Activated naive CD4-positive, alpha-beta T cell treated with anti-CD3 and anti-CD28 coated beads, Interleukin-2, amount 50 U/mL, for 16 hours (primary cell): ENCODE measurements around the gene DIP2C.
"Not testable (repeated sequence)": the region's sequence is repeated elsewhere in the genome, so short reads cannot be mapped to it uniquely, and the experiment has no call there.

ENCODE experiments used
- DNase-seq: peaks from one replicate; pipeline ENCODE4 v3.0.0-alpha.2; 2020

Gene DIP2C

GRCh38 chr10:338171-339037 lies 351.1 kb downstream of the DIP2C start:
- DNase-seq, result no peak

GRCh38 chr10:336247-336646 lies 353.2 kb downstream of the DIP2C start:
- DNase-seq, result no peak

- no peak for DNase-seq
Observed at GRCh38 chr10:335151-335800, 354.2 kb downstream of the DIP2C start.

DNA sequence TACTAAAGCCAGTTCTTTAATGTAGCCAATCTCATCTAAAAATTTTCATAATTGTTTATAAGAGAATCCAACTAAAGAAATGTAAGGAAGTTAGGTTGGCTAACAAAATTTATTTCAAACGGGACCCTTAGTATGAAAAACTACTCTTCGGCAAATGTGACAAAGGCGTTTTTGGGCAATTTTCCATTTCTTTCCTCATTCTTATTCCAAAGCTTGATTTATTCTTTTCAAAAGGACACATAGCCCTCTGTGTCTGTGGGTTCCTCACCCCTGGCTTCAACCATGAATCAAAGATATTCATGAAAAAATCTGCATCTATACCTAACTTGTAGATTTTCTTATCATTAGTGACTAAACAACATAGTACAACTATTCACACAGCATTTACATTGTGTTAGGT lies 358.3 kb downstream of the DIP2C start:
- no peak for DNase-seq

GRCh38 chr10:329361-330099 lies 359.9 kb downstream of the DIP2C start:
- DNase-seq, result no peak

DNA sequence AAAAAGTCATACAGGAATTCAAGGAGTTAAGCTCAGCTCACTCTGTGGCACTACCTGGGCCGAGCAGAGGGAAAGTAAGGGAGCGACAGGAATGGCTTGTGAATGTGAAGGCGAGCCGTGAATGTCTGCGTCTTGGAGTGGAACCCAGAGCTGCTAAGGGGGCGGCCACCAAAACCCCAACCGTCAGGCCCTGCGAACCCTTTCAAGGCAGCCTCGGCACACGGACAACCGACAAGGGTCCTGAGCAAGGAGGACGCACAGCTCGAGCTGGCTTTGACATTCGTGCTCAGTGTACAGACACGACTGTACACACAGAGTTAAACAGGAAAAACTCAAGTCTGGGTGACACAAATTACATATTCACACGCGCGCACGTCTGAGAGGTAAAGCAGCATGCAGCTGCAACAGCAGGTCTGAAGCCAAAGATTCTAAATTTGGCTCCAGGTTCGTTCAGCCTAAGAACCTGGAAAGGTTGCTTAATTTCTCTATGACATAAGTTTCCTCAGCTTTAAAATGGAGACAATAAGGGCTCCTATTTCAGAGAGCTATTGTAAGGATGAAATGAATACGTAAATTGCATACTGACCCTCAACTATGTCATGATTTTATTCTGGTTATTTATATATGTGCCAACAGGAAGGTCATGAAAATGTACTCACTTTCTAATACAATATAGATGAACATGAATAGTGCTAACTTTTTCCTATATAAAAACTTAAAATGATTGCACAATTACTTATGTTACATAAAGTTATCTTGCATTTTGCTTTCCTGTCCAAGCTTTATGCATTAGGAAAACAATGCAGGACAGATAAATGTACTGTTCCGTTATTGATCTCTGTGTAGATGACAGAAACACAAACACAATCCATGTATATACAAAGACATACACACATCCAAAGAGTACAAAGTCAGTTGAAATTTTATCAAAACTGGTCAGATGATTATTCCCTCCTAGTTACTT lies 361.3 kb downstream of the DIP2C start:
- no peak for DNase-seq

DNA sequence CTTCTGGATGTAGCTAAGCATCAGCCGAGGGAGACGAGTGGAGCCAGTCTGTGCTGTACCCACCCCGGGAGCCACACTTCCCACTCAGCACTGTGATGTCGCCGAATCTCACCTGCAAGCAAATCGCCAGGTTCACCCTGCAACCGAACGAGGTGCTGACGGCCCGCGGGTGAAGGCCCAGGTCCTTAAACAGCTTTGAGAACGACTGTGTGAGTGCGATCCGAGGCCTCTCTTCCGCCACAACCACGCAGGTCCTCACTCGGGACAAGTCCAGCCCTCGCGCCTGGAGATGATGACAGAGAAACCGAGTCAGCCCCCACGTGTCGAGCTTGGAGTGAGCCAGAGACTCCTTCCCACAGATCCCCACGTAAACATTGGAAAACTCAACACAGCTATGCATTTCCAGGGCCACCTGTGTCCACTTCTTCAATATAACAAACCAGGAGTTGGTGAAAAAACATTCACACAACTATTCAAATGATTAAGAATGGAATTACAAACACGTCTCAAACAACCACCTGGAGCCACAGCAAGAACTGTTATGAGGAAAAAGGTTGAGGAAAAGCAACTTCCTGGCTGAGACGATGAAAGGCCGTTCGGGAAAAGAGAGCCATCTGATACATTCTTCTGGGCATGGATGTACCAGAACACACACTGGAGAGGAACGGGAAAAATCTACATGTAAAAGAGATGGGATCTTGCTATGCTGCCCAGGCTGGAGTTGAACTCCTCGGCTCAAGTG lies 362.4 kb downstream of the DIP2C start:
- DNase-seq, result no peak

GRCh38 chr10:326350-326749 lies 363.1 kb downstream of the DIP2C start:
- DNase-seq, result no peak

- no peak for DNase-seq
Observed at GRCh38 chr10:325282-325681, 364.2 kb downstream of the DIP2C start.

- no peak for DNase-seq
Observed at GRCh38 chr10:324593-324992, 364.9 kb downstream of the DIP2C start.

DNA sequence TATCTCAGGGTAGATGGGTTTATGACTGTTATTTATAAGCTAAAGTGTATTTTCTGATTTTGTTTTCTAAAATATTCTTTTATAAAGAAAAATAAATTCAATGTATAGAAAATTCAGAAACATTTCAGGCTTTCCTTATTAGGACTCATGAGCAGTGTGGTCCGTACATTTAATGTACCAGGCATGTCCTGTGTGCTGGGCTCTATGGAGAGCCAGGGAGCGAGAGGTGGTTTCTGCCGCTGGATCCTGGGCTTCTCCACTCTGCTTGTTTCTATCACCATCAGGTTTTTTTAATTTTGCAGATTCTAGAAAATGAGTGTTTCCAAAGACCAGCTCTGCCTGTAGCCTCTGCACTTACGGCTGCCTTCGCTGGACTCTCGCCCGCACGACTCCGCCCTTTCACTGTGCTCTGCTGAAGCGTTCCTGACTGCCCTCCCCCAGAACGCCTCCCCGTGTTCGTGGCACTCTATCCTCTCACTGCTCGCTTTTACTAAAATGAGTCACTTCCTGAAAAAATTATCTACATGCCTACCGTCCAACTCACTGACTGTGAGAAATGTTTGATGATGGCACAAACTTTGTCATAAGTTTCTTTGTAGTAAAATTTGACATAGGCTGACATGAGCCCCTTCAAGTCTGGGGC lies 365.7 kb downstream of the DIP2C start:
- no peak for DNase-seq

GRCh38 chr10:323046-323445 lies 366.4 kb downstream of the DIP2C start:
- not testable (repeated sequence) for DNase-seq

GRCh38 chr10:320771-321170 lies 368.7 kb downstream of the DIP2C start:
- no peak for DNase-seq

GRCh38 chr10:317926-318325 lies 371.5 kb downstream of the DIP2C start:
- DNase-seq, result no peak

DNA sequence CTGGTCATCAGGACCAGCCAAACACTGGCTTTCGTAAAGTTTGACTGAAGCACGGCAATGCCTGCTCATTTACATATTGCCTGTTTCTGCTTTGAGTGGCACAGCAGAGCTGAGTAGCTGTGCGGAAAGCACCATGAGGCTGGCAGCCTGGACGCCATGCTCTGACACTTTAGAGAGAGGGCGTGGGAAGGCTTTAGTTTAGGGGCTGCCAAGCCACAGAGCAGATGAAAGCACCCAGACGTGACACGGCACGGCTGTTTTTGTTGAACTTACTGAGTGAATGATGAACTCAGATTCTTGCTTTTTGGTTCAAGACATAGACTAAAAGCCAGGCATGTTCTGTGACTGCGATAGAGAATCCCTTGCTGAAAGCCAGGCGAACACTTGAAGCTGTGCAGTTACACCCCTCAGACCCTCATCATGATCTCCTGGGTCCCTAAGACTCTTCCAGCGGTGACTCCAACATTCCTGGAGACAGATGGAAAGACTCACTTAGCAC lies 372.1 kb downstream of the DIP2C start:
- DNase-seq, result peak; percentile 25

DNA sequence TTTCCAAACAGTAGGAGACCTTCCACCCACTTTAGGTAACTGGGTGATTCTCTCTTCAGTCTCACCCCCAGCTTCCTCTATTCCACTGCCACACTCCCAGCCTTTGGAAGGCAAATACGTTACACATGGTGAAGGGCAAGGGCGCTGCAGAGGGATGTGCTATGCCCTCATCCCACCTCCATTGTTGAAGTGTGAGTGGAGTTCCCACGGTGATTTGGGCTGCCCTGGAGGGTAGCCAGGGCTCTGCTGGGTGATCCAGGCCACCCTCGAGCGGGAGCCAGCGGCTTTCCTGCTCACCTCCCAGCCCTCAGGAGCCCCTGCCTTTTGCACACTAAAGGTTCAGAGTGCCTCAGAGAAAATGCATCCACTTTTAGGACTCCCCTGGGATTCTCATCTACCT lies 373.1 kb downstream of the DIP2C start:
- no peak for DNase-seq

- DNase-seq, result no peak
Observed at GRCh38 chr10:314871-315270, 374.6 kb downstream of the DIP2C start.

DNA sequence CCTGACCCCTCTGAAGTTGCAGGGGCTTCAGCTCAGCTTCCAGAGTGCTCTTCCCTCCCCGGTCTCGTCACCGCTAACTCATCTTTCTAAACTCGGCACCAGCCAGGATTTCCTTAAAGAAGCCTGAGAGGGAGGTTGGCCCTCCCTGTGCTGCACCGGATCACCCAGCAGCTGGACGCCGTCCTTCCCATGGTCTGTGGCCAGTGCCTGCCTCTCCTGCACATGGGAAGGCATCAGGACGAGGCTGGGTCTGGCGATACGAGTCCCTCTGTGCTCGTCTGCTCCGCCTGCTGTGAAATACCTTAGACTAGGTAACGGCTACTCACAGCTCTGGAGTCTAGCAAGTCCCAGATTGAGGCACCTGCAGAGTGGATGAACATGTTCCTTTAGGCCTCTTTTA lies 375.1 kb downstream of the DIP2C start:
- DNase-seq, result no peak

DNA sequence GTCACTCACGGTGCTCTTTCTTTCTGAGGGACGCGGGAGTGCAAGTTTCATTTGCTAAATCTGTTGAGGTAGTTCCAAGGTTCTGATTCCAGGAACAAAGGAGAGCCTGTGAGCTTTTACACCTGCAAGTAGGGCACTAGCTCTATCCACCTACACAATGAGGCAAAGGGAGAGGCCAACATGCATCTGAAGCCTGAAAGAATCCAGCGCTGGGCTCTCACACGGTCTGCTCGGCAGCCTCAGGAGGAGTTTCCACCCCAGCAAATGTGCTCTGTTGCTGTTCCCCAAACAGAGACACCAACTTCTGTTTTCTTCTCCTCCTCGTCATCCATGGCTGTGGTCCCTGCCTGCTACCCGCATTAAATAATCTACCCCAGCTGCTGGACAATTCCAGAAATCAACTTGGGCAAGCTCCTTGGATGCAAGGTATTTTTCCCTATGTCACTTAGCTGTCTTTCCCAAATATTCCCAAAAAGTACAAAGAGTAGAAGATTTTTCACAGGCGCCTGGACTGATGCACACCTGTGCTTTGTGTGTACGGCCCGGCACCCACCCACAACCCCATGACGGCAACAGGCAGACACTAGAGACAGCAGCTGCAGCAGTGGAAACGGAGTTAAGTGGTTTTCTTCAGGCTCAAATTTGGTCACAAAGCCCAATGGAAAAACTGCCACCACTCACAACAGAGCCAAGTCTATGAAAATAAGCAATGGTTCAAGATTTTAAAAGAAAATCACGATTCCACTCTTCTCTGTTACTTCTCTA lies 377.4 kb downstream of the DIP2C start:
- no peak for DNase-seq

DNA sequence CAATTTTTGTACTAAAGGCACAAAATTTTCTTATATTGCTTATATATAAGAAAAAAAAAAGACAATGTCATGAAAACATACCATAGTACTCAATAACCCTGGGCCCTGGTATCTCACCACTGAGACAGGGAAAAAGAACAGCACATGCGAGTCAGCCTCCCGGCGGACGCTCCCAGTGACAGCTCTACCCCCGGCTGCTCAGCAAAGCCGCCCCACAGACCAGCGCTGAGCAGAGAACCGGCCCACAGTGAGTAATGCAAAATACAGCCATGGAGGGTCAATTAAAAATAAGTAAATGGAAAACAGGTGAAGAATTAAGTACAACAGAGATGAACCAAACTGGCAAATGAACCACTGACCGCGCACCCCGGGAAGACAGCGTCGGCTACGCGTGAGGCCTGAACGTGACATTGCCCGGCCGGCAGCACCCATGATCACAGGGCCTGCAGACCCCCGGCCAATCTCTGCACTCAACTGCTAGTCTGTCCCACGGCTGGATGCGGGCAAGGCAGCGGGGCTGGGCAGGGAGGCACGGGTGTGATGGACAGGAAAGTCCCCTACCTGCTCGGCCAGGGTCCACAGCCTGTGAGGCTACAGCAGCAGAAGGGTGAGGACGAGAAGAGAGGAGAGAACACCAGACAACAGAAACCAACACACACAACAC lies 378.4 kb downstream of the DIP2C start:
- DNase-seq, result no peak
